RKO (cell line): ENCODE data around the gene CLEC19A.

Source experiments
- DNase-seq: peaks from one replicate; pipeline ENCODE4 v3.0.0-alpha.2; 2016; ENCODE audit warnings: low spot score

The CLEC19A gene

DNA sequence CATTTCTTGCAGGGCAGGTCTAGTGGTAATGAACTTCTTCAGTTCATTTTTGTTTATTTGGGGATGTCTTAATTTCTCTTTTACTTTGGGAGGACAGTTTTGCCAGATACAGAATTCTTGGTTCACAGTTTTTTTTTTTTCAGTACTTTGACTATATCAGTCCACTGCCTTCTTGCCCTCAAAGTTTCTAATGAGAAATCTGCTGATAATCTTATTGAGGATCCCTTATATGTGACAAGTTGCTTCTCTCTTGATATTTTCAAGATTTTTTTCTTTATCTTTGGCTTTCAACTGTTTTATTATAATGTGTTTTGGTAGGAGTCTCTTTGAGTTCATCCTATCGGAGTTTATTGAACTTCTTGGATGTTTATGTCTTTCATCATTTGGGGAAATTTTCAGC lies 42.8 kb downstream of the CLEC19A start:
- DNase-seq, result no peak

DNA sequence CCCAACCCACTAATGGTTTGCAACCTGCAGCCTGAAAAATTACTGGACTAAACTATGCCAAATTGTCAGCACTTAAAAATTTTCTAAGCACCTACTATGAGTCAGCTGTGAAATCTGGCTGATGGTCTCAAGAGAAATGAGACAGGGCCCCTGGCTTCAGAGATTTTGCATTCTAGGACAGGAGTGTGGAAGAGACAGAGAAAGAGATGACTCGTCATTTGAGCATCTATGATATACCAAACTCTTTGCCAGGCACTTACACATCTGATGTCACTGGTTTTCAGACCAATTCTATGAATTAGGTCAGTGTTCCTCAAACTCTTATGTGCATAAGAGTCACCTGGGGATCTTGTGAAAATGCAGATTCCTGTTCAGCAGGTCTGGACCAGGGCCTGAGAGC lies 44.4 kb downstream of the CLEC19A start:
- peak; percentile 40 for DNase-seq

- peak; percentile 77 for DNase-seq
These were observed 45.4 kb downstream of the CLEC19A start for GRCh38 chr16:19330841-19331397.

- DNase-seq, result no peak
These were observed 46.3 kb downstream of the CLEC19A start for GRCh38 chr16:19331794-19332193.

GRCh38 chr16:19338335-19338734 lies 52.8 kb downstream of the CLEC19A start:
- no peak for DNase-seq

GRCh38 chr16:19344224-19344801 lies 58.8 kb downstream of the CLEC19A start:
- DNase-seq, result no peak

DNA sequence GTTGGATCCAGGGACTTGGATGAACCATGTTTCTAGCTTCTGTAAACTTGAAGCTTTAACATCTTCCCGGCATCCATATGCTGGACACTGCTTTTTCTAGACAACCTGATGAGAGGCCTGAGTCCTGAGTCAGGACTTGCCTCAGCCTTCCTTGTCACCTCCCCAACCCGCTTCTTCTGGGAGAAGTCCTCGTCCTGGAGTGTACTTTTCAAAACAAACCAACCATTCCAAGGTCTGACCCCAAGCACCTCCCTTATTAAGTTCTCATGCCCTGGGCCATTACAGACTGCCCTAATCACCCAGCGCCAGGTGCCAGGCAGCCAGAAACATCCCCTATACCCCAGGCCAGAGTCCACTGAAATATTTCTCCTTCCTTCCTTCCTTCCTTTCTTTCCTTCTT lies 59.4 kb downstream of the CLEC19A start:
- DNase-seq, result no peak

GRCh38 chr16:19346335-19346922 lies 60.9 kb downstream of the CLEC19A start:
- DNase-seq, result no peak

- DNase-seq, result no peak
These were observed 62.6 kb downstream of the CLEC19A start for GRCh38 chr16:19348125-19348524.

- no peak for DNase-seq
These were observed 63.2 kb downstream of the CLEC19A start for GRCh38 chr16:19348578-19349315.

- DNase-seq, result no peak
These were observed 68.8 kb downstream of the CLEC19A start for GRCh38 chr16:19354371-19354770.

DNA sequence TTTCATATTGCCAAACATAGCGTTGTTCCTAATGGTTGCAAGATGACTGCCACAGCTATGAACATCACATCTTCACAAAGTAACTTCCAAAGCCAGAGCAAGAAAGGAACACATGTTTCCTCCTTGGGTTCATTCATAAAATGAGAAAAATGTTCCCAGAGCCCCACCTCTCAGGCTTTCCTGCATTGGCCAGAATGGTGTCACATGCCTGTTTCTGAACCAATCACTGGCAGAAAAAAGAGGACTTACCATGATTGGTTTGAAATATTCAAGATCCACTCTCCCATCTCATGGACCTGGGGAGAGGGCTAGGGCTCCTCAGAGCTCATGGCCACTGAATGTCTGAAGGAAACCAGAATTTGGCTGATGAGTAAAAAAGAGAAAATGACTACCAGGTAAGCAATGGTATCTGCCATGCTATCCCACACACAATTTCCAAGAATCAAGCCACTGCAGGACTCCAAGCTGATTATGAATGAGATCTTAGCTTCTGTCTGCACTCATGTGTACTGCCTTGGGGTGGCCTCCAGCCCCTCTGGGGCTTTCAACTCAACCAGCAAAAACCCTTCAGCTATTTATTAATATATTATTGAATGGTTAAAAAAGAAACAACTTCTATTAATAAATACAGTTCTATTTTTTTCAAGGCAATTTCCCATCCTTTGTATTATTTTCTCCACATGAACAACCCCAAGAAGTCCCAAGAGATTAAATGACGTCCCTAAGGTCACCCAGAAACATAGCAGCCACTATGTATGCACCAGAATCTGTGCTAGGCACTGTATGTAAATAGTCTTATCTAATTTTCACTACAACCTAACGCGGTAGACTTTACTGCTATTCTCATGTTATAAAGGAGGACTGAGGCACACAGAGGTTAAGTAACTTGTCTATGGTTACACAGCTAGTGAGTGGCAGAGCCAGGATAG lies 70.8 kb downstream of the CLEC19A start:
- no peak for DNase-seq

DNA sequence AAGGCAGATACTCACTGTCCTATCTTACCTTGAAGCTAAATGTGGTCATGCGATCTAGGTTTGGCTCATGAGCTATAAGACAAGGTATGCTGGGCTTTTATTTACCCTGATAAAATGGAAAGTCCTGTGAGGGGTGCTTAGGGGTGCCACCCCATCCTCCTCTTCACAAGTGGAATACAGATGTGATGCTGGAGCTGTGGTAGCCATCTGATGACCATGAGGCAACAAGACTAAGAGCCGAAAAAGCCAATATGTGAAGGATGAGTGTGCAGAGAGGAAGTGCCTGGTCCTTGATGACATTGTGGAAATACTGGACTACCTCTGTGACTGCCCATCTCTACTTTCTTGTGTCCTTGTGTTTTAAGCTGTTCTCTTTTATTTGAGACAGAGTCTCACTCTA lies 74.0 kb downstream of the CLEC19A start:
- DNase-seq, result no peak
